GM19238 (cell line): ENCODE data around the gene ZNF628.
"Not testable (repeated sequence)": the region's sequence is repeated elsewhere in the genome, so short reads cannot be mapped to it uniquely, and the experiment has no call there.

Experiments
- DNase-seq: peaks from one replicate; pipeline ENCODE4 v3.0.0; 2011; ENCODE audit warnings: low spot score; ENCODE audit not compliant: insufficient read length

The ZNF628 gene

GRCh38 chr19:55495646-55496349, 19.4 kb downstream of the ZNF628 start:
- no peak for DNase-seq

- DNase-seq = not testable (repeated sequence)
These were observed 20.4 kb downstream of the ZNF628 start for GRCh38 chr19:55496820-55497219.

- DNase-seq = no peak
These were observed 21.3 kb downstream of the ZNF628 start for GRCh38 chr19:55497763-55498162.

GRCh38 chr19:55498246-55498840, 21.9 kb downstream of the ZNF628 start:
- DNase-seq = no peak

- no peak for DNase-seq
These were observed 24.0 kb downstream of the ZNF628 start for GRCh38 chr19:55500368-55500952.

GRCh38 chr19:55502197-55502952, 26.0 kb downstream of the ZNF628 start:
- DNase-seq = no peak

- no peak for DNase-seq
These were observed 26.7 kb downstream of the ZNF628 start for GRCh38 chr19:55503157-55503501.

- DNase-seq = peak; percentile 99
These were observed 27.3 kb downstream of the ZNF628 start for GRCh38 chr19:55503502-55504251.

- no peak for DNase-seq
These were observed 27.8 kb downstream of the ZNF628 start for GRCh38 chr19:55504252-55504603.

- DNase-seq = no peak
These were observed 28.6 kb downstream of the ZNF628 start for GRCh38 chr19:55504981-55505380.

- no peak for DNase-seq
These were observed 31.7 kb downstream of the ZNF628 start for GRCh38 chr19:55508120-55508519.

GRCh38 chr19:55516878-55517620, 40.6 kb downstream of the ZNF628 start:
- DNase-seq = peak; percentile 100

GRCh38 chr19:55519451-55520311, 43.3 kb downstream of the ZNF628 start:
- DNase-seq = no peak

- DNase-seq = no peak
These were observed 44.4 kb downstream of the ZNF628 start for GRCh38 chr19:55520691-55521292.

- no peak for DNase-seq
These were observed 49.1 kb downstream of the ZNF628 start for GRCh38 chr19:55525289-55526101.

GRCh38 chr19:55526216-55527196, 50.1 kb downstream of the ZNF628 start:
- no peak for DNase-seq
